Stimulated activated naive CD4-positive, alpha-beta T cell (primary cell): ENCODE results near the gene MMS22L.
"Not testable (repeated sequence)": the region's sequence is repeated elsewhere in the genome, so short reads cannot be mapped to it uniquely, and the experiment has no call there.

Experiments
- DNase-seq, 6 experiments: peaks; one replicate each; lab custom pipeline; 2025; lab: John Stamatoyannopoulos, UW

Gene MMS22L

DNA sequence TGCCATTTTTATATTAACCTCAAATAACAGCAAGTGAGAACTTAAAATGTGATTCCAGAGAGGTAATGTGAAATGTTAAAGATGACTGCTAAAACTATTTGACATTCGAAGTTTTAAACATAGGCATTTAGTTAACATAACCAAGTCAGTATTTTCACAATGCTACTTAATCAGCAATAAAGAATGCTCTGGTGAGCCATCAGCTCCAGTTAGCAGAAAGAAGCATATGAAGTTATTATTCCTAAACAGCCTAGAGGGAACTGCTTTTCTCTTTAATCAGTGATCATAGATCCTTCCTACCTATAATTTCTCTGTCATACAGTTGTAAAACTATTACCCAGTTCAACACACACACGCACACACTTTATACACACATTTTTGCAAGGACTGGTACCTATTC lies 60.1 kb downstream of the MMS22L start:
- DNase-seq, result no peak

GRCh38 chr6:97218912-97219311 lies 64.1 kb downstream of the MMS22L start:
- no peak for DNase-seq

- DNase-seq, result no peak
These were observed 67.8 kb downstream of the MMS22L start for GRCh38 chr6:97215157-97215769.

DNA sequence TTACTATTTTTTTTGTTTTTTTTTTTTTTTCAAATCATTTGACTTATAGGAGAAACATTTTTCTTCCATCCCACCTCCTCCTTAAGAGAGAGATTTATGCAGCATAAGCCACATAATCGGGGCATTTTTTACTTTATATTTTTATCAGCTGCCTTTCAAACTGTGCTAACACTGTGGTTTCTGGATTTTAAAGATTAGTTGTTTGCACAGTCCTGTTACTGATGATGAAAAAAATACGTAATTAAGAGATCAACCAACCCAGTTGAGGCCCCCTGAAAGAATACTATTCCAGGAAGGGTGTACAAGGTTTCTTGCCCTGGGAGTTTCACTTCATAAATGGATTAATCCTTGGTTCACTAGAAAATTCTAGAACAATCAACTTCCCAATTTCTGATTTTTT lies 68.3 kb downstream of the MMS22L start:
- DNase-seq, result no peak

GRCh38 chr6:97207383-97207782 lies 75.6 kb downstream of the MMS22L start:
- DNase-seq, result no peak

- no peak for DNase-seq
These were observed 77.0 kb downstream of the MMS22L start for GRCh38 chr6:97205966-97206365.

DNA sequence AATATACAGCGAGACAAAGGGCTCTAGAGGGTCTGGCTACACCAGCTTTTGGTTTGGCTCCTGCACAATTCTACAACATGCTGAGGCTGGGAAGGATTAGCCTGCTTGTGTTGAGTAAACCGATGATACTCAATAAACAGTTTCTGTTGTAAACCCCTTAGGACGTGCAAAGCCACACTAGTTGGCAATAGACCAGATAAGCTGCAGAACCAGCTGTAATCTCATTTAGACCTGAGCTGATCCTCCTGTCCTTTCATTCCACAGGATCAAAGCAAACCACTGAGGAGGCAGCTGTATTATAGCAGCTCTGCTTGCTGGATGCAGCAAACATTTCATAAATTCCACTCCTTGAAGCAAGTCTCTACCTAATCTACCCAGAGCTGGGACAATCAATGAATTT lies 79.7 kb downstream of the MMS22L start:
- DNase-seq, result no peak

DNA sequence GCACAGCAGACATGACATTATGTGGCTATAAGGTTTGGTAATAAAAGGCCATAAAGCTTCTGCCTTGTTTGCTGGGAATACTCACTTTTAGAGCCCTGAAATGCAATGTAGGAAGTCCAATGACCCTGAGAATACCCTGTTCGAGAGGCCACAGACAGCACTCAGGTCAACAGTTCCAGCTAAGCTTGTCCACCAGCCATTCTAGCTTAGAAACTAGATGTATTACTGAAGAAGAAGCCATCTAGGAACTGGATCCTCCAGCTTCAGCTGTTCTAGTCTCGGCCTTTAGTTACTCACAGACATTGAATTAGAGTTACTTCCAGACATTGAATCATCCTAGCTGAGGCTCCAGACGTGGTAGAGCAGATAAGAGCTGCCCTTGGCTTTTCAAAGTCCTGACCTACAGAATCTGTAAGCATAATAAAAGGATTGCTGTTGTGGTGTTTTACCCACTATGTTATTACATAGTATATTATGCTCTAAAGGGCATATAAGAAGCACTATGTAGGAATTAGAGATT lies 84.9 kb downstream of the MMS22L start:
- no peak for DNase-seq

GRCh38 chr6:97195117-97195516 lies 87.9 kb downstream of the MMS22L start:
- DNase-seq, result no peak

DNA sequence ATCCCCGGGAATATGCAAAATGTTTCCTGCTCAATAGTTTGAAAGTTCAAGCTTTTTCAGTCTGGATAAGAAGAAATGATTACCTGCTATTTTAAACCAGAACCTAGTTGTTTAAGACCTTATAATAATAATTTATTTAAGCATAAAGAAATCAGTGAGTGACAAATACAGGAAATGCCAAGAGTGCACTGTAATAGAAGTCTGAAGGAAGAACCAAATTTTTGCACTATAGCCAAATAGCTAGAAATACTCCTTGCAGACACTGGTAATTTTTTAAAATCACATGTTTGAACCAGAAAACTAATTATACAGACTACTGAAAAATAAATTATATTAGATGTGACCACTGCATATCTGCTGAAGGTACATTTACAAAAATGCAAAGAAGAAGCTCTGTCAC lies 93.2 kb downstream of the MMS22L start:
- no peak for DNase-seq

DNA sequence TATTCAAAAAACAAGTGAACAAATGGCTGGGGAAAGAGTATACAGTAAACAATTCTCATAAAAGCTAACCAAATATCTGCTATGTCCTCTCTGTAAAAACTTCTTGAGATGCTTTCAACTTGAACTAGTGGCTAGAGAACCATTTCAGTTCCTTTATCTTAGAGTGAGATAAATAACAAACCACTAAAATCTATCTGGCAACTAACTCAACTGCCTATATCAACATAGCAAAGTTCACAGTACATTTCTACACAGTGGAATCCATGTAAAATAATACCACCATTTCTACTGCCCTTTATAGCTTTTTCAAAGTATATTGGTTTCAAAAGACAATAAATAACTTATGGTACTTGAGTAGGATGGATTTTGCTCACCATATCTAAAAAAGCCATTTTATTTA lies 95.1 kb downstream of the MMS22L start:
- no peak for DNase-seq

GRCh38 chr6:97186416-97186999 lies 96.5 kb downstream of the MMS22L start:
- DNase-seq, result peak; percentile 14 to 61 (median 34)

- no peak for DNase-seq
These were observed 105.1 kb downstream of the MMS22L start for GRCh38 chr6:97177905-97178304.

DNA sequence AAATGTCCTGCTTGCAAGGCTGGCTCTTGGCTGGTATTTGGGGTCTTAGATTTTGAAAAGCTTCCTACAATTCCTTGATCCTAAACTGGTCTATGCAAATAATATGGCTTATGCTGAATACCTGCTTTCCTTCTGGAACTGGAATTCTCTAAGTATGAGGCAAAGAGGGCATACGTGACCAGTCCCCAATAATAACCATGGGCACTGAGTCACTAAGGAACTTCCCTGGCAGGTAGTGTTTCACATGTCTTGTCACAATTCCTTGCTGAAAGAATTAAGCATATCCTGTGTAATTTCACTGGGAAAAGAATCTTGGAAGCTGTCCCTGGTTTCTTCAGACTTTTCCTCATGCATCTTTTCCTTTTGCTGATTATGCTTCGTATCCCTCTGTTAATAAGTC lies 106.5 kb downstream of the MMS22L start:
- DNase-seq, result no peak

DNA sequence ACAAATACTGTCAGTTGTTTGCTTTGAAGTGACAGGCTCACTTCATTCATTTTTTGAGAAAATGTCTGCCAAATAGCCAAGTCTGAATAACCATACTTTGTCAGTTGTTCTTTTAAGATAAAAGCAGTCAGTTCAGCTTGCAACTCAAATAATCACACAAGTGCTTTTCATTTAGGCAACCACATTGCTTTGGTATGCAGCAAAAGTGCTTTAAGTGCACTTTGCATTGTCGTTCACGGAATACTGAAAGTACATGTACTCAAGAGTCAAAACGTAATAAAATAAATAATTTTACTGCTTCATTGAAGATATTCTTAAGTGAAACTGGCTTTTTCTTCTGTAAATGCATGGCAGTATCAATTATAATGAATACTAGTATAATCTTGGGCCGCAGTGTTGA lies 107.2 kb downstream of the MMS22L start:
- no peak for DNase-seq

- DNase-seq, result no peak
These were observed 108.5 kb downstream of the MMS22L start for GRCh38 chr6:97174471-97174870.

DNA sequence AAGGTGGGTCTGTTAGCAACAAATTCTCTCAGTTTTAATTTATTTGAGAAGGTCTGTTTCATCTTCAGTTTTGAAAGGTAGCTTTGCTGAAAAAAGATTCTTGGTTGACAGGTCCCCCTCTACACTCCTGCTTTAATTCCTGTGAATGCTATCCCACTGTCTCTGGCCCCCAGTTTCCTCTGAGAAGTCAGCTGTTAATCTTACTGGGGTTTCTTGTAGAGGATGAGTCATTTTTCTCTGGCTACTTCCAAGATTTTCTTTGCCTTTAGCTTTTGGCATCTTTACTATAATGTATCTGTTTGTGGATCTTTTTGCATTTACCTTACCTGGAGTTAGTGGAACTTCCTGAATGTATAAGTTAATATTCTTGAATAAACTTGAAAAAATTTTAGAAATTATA lies 122.7 kb downstream of the MMS22L start:
- DNase-seq, result no peak

DNA sequence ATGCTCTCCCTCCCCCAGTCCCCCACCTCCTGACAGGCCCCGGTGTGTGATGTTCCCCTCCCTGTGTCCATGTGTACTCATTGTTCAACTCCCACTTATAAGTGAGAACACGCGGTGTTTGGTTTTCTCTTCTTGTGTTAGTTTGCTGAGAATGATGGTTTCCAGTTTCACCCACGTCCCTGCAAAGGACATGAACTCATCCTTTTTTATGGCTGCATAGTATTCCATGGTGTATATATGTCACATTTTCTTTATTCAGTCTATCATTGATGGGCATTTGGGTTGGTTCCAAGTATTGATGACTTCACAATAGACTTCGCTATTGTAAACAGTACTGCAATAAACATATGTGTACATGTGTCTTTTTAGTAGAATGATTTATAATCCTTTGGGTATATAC lies 127.6 kb downstream of the MMS22L start:
- not testable (repeated sequence) for DNase-seq

DNA sequence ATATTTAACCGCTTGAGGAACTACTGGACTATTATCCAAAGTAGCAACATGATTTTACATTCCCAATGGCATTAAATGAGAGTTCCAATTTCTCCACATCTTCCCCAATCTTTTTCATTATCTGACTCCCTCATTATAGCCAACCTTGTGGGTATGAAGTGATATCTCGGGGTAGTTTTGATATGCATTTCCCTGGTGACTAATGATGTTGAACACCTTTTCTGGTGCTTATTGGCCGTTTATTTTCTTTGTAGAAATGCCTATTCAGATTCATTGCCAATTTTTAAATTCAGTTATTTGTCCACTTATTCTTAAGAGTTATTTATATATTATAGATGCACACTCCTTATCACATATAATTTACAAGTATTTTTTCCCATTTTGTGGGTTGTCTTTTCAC lies 129.0 kb downstream of the MMS22L start:
- DNase-seq, result no peak

DNA sequence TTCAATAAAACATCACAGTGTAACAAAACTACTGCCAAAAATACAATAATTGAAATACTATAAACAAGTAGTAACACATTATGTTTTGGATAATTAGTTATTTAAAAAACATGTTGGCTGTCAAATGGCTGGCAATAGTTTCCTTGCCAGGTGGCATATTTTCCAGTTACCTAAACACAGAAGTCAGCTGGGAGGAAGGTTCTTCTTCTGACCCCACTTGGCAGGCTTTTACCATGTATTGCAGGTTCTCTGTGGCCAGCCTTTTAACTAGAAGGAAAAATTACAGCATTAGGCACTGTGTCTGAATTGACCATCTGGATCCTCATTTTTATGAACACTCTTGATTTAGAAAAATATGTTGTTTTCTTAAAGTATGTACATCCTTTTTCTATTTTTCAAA lies 131.4 kb downstream of the MMS22L start:
- no peak for DNase-seq

GRCh38 chr6:97150932-97151331 lies 132.1 kb downstream of the MMS22L start:
- no peak for DNase-seq

GRCh38 chr6:97147421-97147820 lies 135.6 kb downstream of the MMS22L start:
- DNase-seq, result no peak

GRCh38 chr6:97145691-97146090 lies 137.3 kb downstream of the MMS22L start:
- no peak for DNase-seq

- no peak for DNase-seq
These were observed 141.3 kb downstream of the MMS22L start for GRCh38 chr6:97141756-97142155.
